ENCODE results near the gene VGLL3.
"Not testable (repeated sequence)": the region's sequence is repeated elsewhere in the genome, so short reads cannot be mapped to it uniquely, and the experiment has no call there.

Gene VGLL3

DNA sequence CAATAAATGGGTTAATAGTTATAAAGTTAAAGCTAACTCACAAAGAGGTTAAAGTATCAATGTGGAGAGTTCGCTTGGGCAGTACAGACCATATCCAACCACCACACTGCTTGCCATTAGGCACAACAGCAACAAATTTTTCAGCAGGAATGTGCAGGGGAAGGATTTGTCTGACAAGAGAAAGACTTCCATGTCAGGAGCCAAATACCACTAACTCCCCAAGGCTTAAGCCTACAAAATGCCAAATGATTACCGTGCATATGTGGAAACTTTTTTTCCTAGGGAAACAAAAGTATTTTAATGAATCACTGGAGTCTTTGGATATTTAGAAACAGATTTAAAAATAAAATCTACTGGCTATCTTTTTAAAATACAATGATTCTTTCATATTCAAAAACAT, 8.1 kb downstream of the VGLL3 start:
- no peak for TF ChIP-seq POLR2AphosphoS5 (IDR thresholded peaks at IDR 0.05; ENCODE audit: low read depth)
- TF ChIP-seq GABPA (IDR thresholded peaks at IDR 0.05; ENCODE audit: low read depth), result no peak
- TF ChIP-seq, protein P1, sequence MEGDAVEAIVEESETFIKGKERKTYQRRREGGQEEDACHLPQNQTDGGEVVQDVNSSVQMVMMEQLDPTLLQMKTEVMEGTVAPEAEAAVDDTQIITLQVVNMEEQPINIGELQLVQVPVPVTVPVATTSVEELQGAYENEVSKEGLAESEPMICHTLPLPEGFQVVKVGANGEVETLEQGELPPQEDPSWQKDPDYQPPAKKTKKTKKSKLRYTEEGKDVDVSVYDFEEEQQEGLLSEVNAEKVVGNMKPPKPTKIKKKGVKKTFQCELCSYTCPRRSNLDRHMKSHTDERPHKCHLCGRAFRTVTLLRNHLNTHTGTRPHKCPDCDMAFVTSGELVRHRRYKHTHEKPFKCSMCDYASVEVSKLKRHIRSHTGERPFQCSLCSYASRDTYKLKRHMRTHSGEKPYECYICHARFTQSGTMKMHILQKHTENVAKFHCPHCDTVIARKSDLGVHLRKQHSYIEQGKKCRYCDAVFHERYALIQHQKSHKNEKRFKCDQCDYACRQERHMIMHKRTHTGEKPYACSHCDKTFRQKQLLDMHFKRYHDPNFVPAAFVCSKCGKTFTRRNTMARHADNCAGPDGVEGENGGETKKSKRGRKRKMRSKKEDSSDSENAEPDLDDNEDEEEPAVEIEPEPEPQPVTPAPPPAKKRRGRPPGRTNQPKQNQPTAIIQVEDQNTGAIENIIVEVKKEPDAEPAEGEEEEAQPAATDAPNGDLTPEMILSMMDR (IDR thresholded peaks at IDR 0.05; ENCODE audit: insufficient read depth, low read length), result no peak
- Histone ChIP-seq H3K27me3 (ENCODE audit: insufficient read depth, poor library complexity, severe bottlenecking) (peaks cover 6% of the 10 kb centered on the region), H3K4me3 (replicated peaks; ENCODE audit: insufficient read depth, low read length) (no peak overlapping the region), H3K27ac (replicated peaks) (no peak overlapping the region)
- no peak for DNase-seq (ENCODE audit: low read depth in 1 of 2, low spot score in 1 of 2)

DNA sequence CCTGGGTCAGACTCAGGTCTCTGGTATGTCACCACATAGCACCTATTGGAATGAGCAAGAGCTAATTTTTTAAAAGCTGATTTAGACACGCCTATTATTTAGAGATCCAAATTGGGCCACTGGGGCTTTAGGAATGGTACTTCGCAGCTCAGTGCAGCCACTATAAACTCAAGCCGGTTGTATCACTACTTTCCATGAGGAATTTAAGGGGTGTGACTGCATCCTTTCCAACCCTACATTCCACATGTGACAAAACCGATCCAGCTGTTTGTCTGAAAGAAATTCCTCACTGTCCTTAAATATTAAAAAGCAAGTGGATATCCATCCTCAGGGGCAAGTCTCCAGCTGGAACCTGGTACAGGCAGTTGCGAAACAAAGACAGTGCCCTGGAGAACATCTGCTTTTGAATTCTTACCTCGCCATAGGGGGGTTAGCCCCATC, 12.8 kb downstream of the VGLL3 start:
- Histone ChIP-seq H3K4me3 (replicated peaks; ENCODE audit: insufficient read depth, low read length) (no peak overlapping the region), H3K27ac (replicated peaks) (no peak overlapping the region), H3K27me3 (ENCODE audit: insufficient read depth, poor library complexity, severe bottlenecking) (peaks cover 2% of the 10 kb centered on the region)
- no peak for TF ChIP-seq POLR2AphosphoS5 (IDR thresholded peaks at IDR 0.05; ENCODE audit: low read depth)
- TF ChIP-seq SPI1 (IDR thresholded peaks at IDR 0.05; ENCODE audit: borderline replicate concordance, low read depth), result no peak
- TF ChIP-seq, protein P2, sequence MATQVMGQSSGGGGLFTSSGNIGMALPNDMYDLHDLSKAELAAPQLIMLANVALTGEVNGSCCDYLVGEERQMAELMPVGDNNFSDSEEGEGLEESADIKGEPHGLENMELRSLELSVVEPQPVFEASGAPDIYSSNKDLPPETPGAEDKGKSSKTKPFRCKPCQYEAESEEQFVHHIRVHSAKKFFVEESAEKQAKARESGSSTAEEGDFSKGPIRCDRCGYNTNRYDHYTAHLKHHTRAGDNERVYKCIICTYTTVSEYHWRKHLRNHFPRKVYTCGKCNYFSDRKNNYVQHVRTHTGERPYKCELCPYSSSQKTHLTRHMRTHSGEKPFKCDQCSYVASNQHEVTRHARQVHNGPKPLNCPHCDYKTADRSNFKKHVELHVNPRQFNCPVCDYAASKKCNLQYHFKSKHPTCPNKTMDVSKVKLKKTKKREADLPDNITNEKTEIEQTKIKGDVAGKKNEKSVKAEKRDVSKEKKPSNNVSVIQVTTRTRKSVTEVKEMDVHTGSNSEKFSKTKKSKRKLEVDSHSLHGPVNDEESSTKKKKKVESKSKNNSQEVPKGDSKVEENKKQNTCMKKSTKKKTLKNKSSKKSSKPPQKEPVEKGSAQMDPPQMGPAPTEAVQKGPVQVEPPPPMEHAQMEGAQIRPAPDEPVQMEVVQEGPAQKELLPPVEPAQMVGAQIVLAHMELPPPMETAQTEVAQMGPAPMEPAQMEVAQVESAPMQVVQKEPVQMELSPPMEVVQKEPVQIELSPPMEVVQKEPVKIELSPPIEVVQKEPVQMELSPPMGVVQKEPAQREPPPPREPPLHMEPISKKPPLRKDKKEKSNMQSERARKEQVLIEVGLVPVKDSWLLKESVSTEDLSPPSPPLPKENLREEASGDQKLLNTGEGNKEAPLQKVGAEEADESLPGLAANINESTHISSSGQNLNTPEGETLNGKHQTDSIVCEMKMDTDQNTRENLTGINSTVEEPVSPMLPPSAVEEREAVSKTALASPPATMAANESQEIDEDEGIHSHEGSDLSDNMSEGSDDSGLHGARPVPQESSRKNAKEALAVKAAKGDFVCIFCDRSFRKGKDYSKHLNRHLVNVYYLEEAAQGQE (IDR thresholded peaks at IDR 0.05; ENCODE audit: insufficient replicate concordance, low read depth), result no peak
- TF ChIP-seq, protein P1 (IDR thresholded peaks at IDR 0.05; ENCODE audit: insufficient read depth, low read length), result no peak
- TF ChIP-seq GABPA (IDR thresholded peaks at IDR 0.05; ENCODE audit: low read depth), result no peak
- DNase-seq (ENCODE audit: low read depth in 1 of 2, low spot score in 1 of 2), result no peak

DNA sequence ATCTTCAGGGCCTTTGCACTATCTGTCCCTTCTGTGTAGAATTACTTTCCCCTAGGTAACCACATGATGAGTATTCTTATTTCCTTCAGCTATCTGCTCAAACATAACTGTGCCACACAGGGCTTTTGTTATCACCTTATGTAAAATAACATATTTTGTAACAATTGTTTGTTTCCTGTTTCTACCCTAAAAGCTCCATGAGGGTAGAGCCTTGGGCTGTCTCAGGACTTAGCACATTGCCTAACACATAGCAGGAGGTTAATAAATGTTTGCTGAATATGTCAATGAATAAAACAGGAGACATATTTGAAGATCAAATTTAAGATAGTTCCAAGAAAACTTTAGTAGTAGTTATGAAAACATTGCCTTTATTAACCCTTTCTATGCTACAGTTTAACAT, 14.7 kb downstream of the VGLL3 start:
- H3K4me3 ChIP-seq (replicated peaks; ENCODE audit: insufficient read depth, low read length), result no peak overlapping the region
- no peak overlapping the region for H3K27ac ChIP-seq (replicated peaks)
- no peak for DNase-seq (ENCODE audit: low read depth in 1 of 2, low spot score in 1 of 2)
- TF ChIP-seq, protein P1 (IDR thresholded peaks at IDR 0.05; ENCODE audit: insufficient read depth, low read length), result no peak
- TF ChIP-seq, protein P2 (IDR thresholded peaks at IDR 0.05; ENCODE audit: insufficient replicate concordance, low read depth), result no peak
- TF ChIP-seq SPI1 (IDR thresholded peaks at IDR 0.05; ENCODE audit: borderline replicate concordance, low read depth) (no peak), GABPA (IDR thresholded peaks at IDR 0.05; ENCODE audit: low read depth) (no peak), POLR2AphosphoS5 (IDR thresholded peaks at IDR 0.05; ENCODE audit: low read depth) (no peak)
- peaks cover 2% of the 10 kb centered on the region for H3K27me3 ChIP-seq (ENCODE audit: insufficient read depth, poor library complexity, severe bottlenecking)

DNA sequence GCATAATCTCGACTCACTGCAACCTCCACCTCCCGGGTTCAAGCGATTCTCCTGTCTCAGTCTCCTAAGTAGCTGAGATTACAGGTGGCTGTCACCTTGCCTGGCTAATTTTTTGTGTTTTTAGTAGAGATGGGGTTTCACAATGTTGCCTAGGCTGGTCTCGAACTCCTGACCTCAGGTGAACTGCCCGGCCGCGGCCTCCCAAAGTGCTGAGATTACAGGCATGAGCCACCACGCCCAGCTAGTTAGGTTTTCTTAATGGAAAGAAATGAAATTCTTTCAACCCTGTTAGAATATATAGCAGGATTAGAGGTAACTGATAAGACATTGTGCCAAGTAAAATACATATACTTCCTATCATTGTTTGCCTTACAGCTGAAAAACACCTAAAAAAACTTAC, 16.8 kb downstream of the VGLL3 start:
- DNase-seq (ENCODE audit: low read depth in 1 of 2, low spot score in 1 of 2); H3K27me3 ChIP-seq (ENCODE audit: insufficient read depth, poor library complexity, severe bottlenecking); H3K27ac ChIP-seq (replicated peaks); H3K4me3 ChIP-seq (replicated peaks; ENCODE audit: insufficient read depth, low read length): not testable (repeated sequence)

All from HL-60 (cell line).